GM10266 (cell line): ENCODE results near the gene TOPBP1.

Source experiments
- DNase-seq: peaks from one replicate; pipeline ENCODE4 v3.0.0; 2012; ENCODE audit errors: extremely low spot score
- TF ChIP-seq, protein P1 (sequence below): IDR thresholded peaks from 2 replicates; pipeline ENCODE4 v1.5.1; 2012; ENCODE audit warnings: mild to moderate bottlenecking, low read depth; ENCODE audit not compliant: control insufficient read depth, insufficient read depth; ENCODE audit errors: missing control alignments

Gene TOPBP1

DNA sequence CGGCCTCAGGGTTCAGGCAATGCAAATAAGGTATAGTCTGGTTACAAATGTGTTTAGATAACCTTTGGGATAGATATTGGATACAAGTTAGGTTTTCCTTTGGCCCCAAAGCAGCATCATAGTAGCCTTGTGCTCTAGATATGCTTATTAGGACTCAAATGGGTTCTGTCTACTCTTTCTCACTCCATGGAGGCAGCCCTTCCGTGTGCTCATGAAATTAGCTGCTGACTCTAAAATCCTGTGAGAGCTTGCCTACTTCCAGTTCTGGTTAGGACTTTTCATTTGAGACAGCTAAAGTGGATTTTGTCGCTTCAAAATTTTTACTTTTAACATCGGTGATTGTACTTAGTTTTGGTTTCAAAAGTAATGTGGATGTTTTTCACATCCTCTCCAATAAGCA lies 86.7 kb downstream of the TOPBP1 start:
- no peak for DNase-seq
- TF ChIP-seq, protein P1, sequence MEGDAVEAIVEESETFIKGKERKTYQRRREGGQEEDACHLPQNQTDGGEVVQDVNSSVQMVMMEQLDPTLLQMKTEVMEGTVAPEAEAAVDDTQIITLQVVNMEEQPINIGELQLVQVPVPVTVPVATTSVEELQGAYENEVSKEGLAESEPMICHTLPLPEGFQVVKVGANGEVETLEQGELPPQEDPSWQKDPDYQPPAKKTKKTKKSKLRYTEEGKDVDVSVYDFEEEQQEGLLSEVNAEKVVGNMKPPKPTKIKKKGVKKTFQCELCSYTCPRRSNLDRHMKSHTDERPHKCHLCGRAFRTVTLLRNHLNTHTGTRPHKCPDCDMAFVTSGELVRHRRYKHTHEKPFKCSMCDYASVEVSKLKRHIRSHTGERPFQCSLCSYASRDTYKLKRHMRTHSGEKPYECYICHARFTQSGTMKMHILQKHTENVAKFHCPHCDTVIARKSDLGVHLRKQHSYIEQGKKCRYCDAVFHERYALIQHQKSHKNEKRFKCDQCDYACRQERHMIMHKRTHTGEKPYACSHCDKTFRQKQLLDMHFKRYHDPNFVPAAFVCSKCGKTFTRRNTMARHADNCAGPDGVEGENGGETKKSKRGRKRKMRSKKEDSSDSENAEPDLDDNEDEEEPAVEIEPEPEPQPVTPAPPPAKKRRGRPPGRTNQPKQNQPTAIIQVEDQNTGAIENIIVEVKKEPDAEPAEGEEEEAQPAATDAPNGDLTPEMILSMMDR = no peak

DNA sequence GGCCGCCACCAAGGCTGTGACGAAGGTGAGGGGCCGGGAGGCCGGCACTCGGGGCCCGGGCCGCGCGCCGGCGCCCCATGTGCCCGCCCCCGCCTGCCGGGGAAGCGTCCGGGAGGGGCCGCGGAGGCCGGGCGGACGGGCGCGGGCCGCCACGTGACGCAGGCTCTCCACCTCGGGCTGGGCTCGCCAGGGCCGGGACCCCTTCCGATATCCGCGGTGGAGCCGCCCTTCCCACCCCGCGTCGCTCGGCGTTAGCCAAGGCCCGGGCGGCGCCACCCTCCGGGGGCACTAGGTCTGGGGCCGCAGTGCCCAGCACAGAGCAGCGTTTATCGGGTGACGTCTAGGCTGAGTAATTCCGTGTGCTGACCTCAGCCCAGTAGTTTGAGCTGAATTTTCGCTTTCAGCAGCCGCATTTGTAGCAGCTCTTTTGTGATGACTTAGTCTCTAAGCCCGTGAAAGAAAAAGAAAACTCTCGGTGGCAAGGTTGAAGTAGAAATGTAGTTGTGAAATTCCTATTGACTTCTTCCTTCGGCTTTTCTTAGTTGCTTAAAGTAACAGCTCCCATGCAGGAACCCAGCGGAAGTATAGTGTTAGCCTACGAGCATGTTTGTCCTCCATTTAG lies 87.4 kb downstream of the TOPBP1 start:
- peak; percentile 78 for DNase-seq

GRCh38 chr3:133573629-133574194 lies 88.0 kb downstream of the TOPBP1 start, which contains the start of gene CDV3:
Gene CDV3 (plus strand): TSS chr3:133573686. CDS start chr3:133574045, 359 bp downstream.
- no peak for DNase-seq
- TF ChIP-seq, protein P1 = no peak

More for the DNA sequence above, 87.4 kb downstream of the TOPBP1 start:
- TF ChIP-seq, protein P1 = no peak

DNA sequence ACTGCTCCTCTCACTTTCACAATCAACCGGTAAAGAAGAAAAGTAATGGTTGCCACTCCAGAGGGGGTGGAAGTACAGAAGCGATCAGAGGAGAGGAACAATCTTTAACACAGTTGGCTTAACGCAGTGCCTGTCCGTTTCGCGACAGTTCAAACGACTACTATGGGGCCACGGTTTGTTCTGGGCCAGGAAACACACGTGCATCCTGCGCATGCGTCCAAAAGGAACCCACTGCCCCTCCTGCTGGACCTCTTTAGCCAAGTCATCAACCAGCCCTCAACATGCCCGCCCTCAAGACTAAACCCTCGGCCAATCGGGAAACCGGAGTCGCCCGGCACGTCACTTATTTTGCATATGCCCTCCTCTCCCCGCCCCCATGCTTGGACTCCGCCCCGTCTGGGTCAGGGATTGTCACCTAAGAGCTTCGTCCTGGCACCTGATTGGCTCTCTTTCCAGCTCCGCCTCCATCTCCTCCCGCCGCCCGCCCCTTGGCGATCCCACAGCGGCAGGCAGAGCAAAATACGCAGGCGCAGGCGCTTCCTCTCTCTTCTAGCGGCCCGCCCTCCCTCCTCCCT lies 88.6 kb downstream of the TOPBP1 start:
- TF ChIP-seq, protein P1 = no peak
- DNase-seq = peak; percentile 94

DNA sequence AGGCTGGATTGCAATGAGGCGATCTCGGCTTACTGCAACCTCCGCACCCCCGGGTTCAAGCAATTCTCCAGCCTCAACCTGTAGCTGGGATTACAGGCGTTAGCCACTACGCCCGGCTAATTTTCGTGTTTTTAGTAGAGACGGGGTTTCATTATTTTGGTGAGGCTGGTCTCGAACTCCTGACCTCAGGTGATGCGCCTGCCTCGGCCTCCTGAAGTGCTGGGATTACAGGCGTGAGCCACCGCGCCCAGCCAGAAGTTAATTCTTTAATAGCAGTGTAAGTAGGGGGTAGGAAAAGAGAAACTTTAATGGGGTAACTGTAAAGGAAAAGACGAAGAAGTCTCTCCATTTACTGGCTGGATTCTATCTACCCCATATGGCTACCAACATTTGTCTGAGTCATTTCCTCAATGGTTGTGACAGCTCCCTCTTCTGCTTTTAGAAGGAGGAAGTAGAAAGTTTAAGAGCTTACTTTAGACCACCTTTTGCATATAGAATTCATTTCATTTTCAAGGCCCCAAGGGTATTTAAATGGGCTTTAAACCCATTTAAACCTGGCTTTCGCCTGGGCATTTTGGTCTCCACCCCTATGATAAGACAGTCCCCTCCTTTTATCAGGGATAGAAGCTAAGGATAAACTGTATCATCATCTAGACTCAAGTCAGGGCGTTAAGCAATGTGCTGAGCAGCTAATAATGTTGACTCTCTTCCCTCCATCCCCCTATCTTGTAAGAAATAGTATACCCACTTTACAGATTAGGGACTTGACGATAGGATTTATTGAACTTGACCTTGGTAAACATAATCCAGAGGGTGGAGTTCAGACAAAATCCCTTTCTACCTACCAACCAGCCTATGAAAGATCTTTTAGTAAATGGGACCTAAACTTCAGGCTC lies 89.3 kb downstream of the TOPBP1 start:
- peak; percentile 49 for DNase-seq
- TF ChIP-seq, protein P1 = no peak

DNA sequence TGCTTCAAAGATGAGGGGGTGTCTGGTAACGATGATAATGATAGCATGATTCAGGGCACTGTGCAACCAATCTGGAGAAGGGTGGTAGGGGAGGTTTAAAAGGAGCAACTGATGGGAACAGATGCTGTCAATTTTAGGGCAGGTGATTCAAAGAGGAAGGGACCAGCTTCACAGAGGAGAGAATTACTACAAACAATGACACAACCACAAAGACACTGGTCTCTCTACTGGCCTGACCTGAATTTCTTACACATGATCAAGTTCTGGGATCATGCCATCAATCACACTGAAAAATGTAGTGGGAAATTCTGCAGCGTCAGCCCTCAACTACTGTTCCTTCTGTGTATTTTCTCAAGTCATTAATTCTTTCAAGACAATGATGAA lies 90.8 kb downstream of the TOPBP1 start:
- TF ChIP-seq, protein P1 = no peak
- DNase-seq = no peak
